Epidermal melanocyte (primary cell): ENCODE results near the gene UGT1A4.

Experiments
- DNase-seq: peaks from one replicate; pipeline ENCODE4 v3.0.0; 2011; ENCODE audit warnings: low spot score; ENCODE audit not compliant: insufficient read length

UGT1A4 gene

DNA sequence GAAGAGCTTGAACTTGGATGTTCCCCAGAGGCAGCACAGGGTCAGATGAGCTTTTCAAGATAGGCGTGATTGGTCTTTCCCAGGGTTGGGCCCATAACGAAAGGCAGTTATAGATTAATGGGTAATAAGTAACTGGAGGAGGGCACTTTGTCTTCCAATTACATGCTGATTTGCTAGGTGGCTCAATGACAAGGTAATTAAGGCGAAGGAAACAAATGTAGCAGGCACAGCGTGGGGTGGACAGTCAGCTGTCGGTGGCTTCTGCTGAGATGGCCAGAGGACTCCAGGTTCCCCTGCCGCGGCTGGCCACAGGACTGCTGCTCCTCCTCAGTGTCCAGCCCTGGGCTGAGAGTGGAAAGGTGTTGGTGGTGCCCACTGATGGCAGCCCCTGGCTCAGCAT is at the start of gene UGT1A4:
Gene UGT1A4 (plus strand): TSS at position 185 of the 400 bp plus-strand sequence. CDS start 85 bp downstream, at position 270.
- no peak for DNase-seq

DNA sequence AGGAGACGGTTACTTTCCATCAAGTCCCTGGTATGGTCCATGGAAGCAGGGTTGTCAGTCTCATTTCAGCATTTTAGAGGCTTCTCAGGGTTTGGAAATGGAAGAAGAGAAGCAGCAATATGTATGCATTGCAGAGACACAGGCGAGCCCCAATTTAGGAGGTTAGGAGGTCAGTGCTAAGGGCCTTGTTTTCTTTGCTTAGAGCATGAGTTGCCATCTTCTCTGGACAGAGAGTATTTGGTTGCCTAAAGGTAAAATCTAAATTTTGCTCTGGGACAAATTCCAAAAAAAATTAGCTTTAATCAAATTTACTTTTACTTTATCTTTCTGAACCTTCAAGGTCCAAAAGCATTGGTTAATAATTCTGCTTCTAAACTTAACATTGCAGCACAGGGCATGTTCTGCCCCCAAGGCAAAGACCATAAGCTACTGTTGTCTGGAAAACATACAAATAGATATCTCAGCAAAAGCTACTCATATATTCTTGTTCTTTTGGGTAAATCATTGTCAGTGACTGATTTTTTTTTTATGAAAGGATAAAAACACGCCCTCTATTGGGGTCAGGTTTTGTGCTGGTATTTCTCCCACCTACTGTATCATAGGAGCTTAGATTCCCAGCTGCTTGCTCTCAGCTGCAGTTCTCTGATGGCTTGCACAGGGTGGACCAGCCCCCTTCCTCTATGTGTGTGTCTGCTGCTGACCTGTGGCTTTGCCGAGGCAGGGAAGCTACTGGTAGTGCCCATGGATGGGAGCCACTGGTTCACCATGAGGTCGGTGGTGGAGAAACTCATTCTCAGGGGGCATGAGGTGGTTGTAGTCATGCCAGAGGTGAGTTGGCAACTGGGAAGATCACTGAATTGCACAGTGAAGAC is 47.0 kb upstream of the UGT1A4 start, which contains the start of gene UGT1A9:
Gene UGT1A9 (plus strand): TSS at position 609 of the 872 bp plus-strand sequence. CDS start 37 bp downstream, at position 646.
- DNase-seq: no peak

DNA sequence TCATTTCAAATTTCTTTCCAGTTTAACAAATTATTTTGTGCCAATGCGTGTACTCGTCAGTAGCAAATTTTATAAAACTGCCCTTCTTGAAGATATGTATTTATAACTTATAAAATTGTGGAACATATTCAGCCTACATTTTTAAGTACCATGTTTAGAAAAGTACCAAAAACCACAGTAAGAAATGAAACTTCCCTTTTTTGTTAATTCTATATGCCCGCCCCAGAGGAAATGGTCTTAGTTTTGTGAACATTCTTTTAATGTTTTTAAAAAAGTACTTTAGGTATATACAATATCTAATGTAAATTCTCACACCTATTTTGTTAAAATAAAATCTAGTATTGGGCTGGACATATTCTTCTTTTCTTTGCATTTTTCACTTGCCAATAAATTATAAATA is 45.6 kb upstream of the UGT1A4 start:
- DNase-seq: no peak

DNA sequence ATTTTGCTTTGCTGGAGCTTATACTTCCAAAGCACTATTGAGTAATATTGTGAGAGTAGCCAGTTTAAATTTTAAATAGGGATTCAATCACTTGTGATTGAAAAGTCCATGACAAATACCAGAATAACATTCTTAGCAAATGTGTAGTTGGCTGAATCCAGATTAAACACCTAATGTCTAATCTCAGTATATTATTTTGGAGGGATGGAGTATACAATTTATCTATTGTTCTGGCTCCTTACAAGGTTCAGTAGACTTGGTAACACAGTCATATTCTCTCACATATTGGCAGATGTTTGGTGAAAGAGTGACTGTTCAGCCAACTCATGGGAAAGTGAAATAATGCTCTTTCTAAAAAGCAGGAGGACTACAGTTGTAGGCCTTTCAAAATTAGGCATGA is 44.6 kb upstream of the UGT1A4 start:
- no peak for DNase-seq

DNA sequence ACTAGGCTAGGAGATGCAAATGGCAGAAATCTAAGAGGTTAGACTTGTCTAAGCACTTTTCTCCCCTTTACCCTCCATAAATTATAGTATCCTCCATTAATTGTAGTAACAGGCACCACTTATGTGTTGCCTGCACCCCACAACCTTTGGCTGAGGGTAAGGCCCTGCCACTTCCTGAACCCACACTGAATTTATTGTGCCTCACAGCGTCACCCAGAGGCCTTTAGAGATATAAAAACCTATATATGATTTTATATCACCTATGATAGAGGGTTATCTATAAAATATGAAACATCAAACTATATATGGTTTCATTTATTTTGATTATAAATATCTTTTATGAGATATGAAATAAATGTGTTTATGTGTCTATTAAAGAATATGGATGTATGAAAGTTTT is 44.2 kb upstream of the UGT1A4 start:
- no peak for DNase-seq

DNA sequence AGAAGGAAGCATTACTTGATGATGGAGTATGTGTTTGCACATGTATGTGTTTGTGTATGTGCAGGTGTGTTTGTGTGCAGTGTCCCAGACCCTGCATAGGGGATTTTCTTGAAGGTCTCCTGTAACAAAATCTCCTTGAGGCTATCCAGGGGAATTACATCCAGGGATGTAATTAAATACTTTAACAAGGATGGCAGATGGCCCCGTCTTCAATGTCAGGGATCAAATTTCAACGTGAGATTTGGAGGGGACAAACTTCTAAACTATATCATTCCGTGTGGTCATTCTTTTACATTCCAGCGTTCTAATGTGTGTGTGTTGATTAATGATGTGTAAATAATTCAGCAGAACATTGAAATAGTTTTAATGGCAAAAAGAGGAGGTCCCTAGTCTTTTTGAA is 43.5 kb upstream of the UGT1A4 start:
- DNase-seq: no peak

DNA sequence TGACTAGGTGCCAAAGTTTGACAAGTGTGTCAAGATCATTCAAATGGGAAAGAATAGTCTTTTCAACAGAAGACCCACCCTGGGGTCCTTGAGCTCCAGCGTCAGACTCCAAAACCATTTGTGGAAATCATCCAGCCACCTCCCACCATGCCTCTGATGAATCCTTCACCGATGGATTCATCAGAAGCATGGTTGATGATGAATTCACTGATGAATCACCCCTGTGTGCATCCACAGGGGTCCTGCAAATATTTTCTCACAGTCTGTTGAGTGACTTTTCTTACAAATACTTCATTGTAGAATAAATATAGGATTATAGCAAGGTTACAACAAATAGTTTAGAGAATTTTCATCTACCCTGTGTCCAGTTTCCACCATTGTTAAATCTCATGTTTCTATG is 42.5 kb upstream of the UGT1A4 start:
- no peak for DNase-seq

DNA sequence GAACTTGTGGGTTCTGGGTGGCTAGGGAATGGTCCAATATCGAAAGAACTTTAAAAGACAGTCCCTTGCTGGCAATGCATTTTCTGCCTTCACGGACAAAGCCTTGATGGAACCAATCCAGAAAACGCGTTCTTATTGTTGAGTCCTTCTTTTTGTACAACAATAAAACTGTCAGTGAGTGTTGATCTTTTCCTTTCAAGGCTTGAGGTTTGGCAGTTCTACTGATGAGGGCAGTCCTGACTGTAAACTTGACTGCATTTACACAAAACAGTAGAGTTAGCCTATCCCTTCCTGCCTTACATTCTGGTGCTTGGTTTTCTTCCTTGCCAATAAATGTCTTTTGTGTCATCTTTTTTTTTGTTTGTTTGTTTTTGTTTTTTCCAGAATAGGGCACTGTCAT is 39.3 kb upstream of the UGT1A4 start:
- no peak for DNase-seq

DNA sequence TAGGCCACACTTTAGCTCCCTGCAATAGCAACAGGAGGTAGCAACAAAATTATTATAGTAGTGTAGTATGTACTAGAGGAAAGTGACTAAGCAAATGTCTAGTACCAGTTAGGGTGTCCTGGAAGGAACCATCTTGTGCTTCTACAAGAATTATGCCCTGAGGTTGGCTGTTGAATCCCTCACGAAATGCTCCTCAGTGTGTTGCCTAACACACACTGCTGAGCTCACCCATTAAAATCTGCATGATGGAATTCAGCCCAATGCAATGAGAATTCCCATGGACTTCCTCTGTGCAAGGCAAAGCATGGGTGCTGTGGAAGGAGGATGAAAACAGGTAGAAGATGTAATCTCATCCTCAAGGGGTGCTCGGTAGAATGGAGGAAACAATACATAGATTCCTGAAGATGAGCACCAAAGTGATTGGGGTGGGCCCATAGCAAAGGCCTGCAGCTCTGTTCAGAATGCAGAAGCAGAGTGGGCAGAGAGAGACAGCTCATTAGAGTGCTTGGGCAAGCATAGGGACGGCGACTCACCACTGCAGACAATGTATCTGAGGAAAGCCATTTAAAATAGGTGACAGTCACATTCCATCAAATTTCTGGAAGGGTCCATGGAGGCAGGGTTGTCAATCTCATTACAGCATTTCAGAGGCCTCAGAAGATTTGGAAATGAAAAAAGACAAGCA is 38.0 kb upstream of the UGT1A4 start:
- DNase-seq: no peak

DNA sequence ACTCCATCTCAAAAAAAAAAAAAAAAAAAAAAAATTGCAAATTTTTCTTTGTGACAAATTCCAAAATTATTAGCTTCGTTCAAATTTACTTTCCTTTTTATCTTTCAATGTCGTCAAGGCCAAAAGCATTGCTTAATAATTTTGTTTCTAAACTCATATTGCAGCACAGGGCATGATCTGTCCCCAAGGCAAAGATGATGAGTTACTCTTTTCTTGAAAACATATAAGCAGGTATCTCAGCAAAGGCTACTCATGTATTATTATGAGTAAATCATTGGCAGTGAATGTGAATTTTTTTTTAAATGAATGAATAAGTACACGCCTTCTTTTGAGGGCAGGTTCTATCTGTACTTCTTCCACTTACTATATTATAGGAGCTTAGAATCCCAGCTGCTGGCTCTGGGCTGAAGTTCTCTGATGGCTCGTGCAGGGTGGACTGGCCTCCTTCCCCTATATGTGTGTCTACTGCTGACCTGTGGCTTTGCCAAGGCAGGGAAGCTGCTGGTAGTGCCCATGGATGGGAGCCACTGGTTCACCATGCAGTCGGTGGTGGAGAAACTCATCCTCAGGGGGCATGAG is 36.9 kb upstream of the UGT1A4 start, which contains the start of gene UGT1A7:
Gene UGT1A7 (plus strand): TSS at position 381 of the 579 bp plus-strand sequence. CDS start 37 bp downstream, at position 418.
- DNase-seq: no peak

DNA sequence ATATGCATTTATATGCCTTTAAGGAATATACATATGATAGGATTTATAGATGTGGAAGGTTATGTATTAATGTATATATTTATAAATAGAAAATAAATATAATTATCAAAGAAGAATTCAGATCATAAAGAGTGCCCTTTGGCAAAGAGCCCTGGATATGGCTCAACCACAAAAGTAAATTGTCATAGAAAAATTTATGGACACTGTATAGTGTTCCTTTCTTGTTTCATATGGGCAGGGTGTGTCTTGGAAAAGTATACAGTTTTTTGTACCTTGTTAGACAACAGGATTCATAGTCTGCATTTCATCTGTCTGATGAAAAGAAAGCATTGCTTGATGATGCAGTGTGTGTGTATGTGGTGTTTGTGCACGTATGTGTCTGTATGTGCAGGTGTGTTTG is 33.9 kb upstream of the UGT1A4 start:
- no peak for DNase-seq

DNA sequence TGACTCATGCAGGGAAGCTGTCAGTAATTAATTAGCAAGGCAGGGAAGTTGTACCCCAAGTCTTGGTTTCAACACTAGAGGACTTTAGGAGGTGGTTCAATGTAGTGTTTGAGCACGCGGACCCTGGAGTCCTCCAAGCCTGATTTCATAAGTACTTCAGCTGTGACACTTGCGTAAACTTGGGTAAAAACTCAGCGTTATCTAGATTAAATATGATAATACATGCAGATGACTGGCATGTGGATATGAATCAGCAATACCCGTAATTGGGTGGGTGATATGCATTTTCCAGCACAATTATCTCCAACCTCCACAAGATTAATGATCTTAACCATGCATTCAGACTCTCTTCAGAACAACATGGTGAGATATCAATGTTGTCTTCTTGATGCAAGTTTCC is 31.6 kb upstream of the UGT1A4 start:
- DNase-seq: no peak

DNA sequence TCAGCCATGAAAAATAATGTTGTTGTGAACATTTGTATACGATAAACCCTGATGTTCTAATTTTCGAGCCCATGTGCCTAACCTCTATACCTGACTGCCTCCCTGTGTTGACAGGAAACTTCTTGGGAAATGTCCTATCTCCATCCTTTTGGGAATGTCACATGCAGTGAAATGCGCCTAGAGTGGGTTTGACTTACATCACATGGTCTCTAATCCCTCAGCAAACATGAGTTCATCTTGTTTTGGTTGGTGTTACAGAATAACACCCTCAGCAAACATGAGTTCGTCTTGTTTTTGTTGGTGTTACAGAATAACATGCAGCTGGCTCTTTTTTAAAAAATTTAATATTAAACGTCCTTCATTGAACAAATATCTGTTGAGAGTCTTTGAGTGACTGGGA is 30.2 kb upstream of the UGT1A4 start:
- no peak for DNase-seq

DNA sequence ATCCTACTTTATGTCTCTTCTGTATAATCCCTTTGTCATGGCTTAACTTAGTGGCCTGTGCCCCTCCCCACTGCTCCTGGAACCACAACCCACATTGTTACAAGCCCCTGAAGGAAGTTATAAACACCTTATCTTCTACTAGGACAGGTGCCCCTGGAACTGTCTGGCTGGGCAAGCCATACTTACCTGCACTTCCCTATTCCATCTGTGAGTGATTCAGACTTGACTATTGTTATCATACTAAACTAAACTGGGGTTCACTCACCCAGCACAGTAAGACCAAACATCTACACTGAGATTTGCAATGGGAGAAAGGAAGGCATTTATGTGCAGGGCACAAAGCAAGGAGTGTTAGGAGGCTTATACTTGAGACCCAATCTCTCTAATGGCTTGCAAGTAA is 29.5 kb upstream of the UGT1A4 start:
- no peak for DNase-seq

DNA sequence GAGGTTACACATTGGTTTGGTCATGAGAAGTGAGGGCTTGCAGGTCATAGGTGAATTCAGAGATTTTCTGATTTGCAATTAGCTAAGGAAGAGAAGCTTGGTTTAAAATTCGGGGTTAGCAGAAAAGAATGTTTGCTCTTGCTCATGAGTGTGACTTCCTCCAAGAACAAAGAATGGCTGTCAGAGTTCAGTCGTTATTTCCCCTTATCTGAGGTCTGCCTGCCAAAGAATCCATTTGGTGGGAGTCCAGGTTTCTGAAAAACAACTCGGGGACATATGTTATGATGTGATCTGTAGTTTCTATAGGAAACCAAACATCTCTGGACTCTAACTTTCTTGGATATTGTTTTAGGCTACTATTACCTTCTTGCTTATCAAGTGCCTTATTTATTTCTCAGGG is 29.0 kb upstream of the UGT1A4 start:
- DNase-seq: no peak

DNA sequence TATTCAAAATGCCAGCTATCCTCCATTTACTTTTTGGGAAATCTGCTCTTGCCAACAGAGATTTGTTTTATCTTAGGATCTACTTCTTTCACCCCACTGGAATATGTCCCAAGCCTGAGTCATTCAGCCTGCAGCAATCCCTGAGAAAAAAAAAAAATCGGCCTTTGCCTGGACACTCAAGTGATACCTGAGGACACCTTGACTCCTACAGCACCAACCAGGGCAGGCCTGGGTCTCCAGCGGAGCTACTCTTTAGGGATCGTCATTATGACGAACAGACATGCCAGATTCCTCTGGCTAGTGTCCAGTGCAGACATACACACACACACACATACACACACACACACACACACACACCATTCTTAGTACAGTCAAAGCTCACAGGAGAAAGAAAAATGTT is 28.1 kb upstream of the UGT1A4 start:
- DNase-seq: no peak

DNA sequence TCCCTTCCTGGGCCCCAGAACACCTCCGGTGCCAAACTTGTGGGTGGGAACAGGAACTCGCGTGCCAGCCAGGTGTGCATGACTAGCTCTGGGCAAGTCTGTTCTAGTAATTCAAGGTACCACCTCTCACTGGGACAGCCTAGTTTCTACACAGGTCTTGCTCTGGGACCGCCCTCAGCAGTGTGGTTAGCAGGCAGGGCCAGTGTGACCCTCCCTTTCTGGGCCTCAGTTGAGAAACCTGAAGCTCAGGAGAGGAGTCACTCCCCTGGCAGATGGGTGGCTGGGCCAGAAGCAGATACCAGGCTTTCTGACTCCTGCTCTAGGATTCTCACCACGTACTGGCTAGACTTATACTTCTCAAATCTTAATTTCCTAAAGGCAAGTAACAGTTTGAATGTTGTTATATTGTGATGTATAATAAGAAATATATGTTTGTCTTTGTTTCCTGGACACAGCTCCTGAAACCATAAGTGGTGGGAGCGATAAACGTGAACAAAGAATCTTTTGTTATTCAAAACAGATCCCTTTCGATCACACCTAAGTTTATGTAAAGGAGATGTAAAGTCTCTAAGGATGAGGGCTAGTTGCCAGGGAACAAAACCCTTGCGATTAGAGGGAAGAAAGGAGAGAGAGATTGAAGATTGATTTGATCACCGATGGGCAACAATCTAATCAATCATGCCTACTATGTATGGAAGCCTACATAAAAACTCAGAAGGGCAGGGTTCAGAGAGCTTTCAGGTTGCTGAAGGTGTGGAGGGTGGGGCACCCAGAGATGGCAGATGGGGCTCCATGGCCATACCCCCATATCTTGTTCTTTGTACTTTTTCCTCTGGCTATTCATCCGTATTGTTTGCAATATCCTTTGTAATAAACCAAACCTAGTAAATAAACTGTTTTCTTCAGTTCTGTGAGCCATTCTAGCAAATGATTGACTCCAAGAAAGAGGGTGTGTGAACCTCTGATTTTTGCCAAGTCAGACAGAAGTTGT is 26.8 kb upstream of the UGT1A4 start:
- DNase-seq: no peak

DNA sequence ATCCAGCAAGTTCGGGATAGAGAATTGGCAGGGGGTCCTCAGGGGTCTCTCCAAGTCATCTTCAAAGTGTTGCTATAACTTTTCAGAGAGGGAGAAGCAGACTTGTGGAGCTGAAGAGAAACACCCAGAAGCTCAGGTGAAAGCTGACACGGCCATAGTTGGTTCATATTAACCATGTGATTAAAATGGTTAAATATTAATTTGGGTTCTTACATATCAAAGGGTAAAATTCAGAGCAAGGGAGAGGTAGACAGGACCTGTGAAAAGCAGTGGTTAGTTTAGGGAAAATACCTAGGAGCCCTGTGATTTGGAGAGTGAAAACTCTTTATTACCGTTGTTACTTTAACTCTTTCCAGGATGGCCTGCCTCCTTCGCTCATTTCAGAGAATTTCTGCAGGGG is 25.9 kb upstream of the UGT1A4 start, which contains the start of gene UGT1A6:
Gene UGT1A6 (plus strand): TSS at position 243 of the 400 bp plus-strand sequence. CDS start 115 bp downstream, at position 358.
- no peak for DNase-seq

DNA sequence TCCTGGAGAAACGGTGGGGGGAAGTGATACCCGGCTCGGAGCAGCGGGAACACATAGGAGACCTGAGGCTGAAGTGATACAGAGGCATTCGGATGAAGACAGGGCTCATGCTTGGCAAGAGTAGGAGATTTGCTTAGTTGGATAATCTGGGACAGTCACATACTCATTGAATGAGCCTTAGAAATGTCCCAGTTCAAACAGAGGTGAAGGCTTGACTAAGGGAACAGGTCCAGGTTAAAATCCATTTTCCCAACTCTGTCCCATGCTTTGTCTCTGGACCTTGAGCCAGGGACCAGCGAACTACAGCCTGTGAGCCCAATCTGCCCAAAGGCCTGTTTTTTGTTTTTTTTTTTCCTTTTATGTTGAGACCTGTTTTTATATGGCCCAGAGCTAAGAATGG is 24.6 kb upstream of the UGT1A4 start:
- no peak for DNase-seq

DNA sequence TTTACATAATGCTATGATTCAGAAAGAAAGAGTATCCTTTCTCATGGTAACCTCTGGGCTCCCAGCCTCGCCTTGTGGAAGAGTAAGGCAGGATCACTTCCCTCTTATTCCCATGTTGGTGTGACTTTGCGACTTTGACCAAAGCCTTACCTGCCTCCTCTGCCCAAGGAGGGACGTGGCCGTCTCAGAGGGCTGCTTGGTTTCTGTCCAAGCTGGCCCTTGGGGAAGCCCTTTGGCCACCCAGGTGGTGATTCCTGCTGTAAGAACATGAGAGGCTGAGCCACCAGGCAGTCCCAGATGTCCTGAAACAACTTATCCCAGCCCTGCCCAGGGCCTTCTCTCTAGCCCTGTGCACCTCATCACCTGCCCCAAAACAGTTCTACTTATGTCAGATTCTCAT is 19.8 kb upstream of the UGT1A4 start:
- no peak for DNase-seq
